22Rv1 (cell line): ENCODE data around the gene SPATA18.

Source experiments
- ZFX ChIP-seq: fragments of 450-650 bp; IDR thresholded peaks from 2 replicates; pipeline ENCODE4 v1.6.1; 2017; ENCODE audit warnings: antibody characterized with exemption, borderline replicate concordance
- TF ChIP-seq, protein P1 (sequence below): fragments of 450-650 bp; IDR thresholded peaks from 2 replicates; pipeline ENCODE4 v1.5.1; 2017; ENCODE audit warnings: mild to moderate bottlenecking

DNA sequence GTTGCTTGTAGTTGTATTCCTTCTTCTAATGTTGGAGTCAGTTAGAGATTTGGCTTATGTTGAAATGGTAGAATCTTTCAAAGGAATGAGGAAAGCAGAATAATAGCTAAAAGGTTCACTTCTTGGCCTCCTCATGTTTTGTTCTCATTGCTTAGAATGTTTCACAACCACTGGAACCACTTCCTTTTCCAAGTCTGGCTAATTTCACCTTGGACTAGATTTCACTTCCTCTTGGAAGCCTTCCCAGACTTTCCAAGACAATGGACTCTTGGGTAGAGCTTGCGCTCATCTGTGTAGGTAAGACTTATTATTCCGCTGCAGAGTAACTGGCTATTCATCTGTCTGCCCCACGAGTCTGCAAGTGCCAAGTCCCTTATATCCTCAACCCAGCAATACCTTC, 8.3 kb downstream of the SPATA18 start:
- TF ChIP-seq, protein P1, sequence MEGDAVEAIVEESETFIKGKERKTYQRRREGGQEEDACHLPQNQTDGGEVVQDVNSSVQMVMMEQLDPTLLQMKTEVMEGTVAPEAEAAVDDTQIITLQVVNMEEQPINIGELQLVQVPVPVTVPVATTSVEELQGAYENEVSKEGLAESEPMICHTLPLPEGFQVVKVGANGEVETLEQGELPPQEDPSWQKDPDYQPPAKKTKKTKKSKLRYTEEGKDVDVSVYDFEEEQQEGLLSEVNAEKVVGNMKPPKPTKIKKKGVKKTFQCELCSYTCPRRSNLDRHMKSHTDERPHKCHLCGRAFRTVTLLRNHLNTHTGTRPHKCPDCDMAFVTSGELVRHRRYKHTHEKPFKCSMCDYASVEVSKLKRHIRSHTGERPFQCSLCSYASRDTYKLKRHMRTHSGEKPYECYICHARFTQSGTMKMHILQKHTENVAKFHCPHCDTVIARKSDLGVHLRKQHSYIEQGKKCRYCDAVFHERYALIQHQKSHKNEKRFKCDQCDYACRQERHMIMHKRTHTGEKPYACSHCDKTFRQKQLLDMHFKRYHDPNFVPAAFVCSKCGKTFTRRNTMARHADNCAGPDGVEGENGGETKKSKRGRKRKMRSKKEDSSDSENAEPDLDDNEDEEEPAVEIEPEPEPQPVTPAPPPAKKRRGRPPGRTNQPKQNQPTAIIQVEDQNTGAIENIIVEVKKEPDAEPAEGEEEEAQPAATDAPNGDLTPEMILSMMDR, result no peak
- TF ChIP-seq ZFX, result no peak
